GM21390 (cell line): Measurements from ENCODE around the gene KIF12.

ENCODE experiments used
- ATAC-seq: cut with Tn5 transposase; IDR thresholded peaks from one replicate; pipeline ENCODE4 v1.9.1; 2021; ENCODE audit not compliant: unreplicated experiment

KIF12 gene

GRCh38 chr9:114123031-114123977 lies 24.2 kb upstream of the KIF12 start:
- no peak for ATAC-seq

DNA sequence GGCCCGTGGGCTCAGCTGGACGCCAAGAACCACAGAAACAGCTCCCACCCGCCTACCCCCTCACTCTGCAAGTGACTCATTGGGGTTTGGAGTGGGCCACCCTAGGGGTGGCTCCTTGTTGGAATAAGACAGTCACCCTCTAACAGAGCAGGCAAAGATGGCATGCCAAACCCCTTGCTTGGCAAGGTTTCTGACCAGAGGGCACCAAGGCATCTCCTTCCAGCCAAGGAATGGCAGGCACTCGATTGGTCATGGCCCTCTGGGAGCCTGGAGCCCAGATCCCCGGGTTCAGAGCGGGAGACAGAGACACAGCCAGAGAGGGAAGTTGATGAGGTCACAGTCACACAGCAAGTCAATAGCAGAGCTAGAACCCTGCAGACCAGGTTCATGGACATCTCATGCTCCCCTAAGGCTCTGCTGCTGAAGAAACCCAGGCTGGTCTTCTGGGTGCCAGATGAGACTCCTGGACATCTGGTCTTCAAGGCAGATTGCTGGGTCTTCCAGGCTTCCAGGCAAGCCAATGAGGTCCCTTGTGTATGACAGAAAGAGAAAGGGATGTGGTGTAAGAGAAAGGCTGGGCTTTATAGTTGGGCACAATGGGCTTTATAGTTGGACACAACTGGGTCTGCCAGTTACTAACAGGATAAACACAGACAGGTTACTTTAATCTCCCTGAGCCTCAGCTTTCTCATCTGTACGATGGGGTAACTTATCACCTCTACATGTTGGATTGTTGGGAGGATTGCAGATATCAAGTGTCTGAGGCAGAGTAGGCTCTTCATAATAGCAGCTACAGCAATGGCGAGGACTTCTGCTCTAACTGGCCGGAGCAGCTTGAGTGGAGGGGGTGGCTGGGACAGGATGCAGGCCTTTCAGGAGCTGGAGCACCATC lies 23.3 kb upstream of the KIF12 start:
- no peak for ATAC-seq

- no peak for ATAC-seq
Measured at GRCh38 chr9:114121227-114122135, 22.4 kb upstream of the KIF12 start.

- ATAC-seq = no peak
Measured at GRCh38 chr9:114120192-114121014, 21.3 kb upstream of the KIF12 start.

DNA sequence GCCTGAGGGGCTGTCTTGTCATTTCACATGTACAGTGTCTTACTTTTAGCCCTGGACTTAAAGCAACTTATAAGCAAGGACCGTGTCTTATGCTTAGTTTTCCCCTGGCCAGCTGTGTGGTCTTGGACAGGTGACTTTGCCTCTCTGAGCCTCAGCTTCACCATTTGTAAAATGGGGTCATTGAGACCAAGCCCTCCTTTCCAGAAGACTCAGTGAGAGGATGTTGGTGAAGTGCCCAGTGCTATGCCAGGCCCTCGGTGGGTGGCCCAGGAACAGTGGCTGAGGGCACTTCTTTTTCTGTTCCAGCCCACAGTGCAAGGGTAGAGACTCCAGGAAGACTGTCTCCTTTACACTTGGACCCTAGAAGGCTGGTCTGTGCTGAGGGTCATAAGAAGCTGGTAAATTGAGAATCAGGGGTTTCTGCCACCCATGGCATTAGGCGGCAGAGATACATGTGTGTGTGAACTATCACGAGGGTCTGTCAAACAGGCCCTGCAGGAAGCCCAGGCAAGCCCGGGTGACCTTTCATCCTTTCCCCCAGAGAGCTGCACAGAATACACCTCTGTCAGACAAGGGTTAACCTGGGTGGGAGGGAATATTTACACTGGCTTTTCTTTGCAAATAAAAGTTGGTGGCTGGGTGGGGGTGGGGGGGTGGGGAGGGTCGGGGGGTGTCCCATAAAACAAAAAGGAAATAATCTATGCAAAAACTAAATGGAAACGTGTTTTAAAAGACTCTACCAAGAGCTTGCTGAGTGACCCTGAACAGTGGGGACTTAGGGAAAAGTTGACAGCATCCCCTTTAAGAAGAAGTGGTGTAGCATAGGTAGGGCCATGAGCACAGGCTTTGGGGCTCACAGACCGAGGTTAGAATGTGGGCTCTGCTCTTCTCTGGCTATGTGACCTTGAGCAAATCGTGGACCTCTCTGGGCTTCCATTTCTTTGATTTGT lies 20.4 kb upstream of the KIF12 start:
- no peak for ATAC-seq

DNA sequence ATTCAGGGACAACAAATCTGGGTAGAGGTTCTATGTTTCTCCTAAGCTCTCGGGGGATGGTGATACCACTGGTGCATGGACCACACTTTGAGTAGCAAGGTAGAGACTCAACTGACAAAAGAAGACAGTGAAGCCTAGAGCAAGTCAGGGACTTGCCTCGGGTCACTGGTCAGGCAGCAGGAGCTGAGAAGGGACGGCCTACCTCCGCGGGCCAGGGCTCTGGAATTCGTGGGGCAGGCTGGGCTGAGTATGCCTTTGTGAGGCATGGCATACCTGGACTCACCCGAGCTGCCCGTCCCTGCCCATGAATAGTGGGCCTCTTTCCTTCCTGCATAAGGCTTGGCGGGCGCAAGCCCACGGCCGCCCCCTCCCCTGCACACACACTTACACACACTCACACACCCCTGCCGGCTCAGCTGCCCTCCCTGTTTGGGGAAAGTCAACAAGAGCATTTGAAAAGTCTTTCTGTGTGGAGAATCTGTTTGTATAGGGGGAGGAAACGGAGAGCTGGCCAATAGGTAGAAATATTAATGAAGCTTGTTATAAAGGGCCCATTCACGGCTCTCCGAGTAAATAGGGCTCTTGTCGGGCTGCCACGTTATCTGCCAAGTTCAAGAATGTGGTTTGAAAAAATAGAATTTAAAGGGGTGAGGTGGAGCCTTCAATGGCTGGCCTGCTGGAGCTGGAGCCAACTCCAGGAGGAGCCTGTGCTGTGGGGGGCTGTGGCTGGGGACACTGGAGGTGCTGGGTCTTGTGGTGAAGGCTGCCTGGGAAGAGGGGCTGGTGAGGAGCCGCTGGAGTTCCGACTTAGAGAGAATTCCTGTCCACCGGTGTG lies 19.1 kb upstream of the KIF12 start:
- ATAC-seq = no peak

DNA sequence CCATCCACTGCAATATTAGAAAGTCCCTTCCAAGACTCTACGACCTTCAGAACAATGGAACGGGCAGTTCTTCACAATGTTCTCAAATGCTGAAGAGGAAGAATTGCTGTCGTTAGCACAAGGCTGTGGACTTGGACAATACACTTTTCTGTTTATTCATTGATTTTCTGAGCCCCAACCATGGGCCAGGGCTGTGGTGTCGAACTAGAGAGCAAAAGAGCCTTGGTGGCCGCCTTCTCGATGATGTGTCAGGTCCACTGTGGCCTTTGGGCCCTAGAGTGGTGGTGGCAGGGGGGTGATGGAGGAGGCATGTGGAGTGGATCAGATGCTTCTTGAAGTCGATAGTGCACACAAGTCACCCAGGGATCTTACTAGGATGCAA lies 18.5 kb upstream of the KIF12 start:
- ATAC-seq = no peak

DNA sequence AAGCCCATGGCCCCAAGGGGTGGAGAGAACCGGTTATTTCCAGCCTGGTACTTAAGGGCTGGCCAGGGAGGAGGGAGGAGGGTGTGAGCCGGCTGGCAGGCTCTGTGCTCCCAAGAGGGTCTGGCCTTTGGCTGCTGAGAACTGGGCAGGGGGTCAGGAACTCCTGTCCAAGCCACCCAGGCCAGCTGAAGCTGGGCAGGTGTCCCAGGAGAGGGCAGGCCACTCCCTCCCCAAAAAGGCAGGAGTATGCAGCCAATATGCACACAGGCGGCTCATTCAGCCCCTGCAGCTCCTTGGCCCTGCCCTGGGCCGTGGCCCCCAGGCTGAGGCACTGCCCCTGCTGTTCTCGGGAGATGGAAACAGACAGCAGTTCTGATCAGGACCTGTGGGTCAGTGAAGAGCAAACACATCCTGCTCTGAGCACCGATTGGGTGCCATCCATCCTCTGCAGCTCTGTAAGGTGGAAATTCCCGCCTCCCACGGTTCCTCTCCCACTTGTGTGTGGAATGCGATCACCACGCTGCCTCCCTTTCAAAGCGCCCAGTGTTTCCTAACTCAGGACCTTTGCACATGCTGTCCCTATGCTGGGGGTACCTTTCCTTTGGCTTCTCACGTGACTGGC lies 17.1 kb upstream of the KIF12 start:
- ATAC-seq = no peak

- no peak for ATAC-seq
Measured at GRCh38 chr9:114115654-114116125, 16.6 kb upstream of the KIF12 start.

DNA sequence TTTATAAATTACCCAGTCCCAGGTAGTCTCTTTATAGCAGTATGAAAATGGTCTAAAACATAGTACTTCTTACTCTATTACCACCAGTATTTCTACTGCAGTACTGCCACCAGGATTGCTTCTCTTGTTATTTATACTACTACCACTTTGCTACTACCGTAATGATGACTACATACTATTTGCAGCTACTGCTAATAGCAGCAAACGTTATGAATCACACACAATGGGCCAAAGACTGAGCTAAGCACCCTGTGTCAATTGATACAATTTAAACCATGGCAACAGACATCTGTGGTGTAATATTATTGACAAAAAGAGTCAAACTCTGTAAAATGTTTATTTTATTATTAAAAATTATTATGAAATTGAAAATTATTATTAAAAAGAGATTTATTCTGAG lies 15.3 kb upstream of the KIF12 start:
- no peak for ATAC-seq

- ATAC-seq = no peak
Measured at GRCh38 chr9:114112778-114113584, 13.9 kb upstream of the KIF12 start.

- no peak for ATAC-seq
Measured at GRCh38 chr9:114112325-114112724, 13.2 kb upstream of the KIF12 start.

- ATAC-seq = no peak
Measured at GRCh38 chr9:114110180-114110579, 11.1 kb upstream of the KIF12 start.

DNA sequence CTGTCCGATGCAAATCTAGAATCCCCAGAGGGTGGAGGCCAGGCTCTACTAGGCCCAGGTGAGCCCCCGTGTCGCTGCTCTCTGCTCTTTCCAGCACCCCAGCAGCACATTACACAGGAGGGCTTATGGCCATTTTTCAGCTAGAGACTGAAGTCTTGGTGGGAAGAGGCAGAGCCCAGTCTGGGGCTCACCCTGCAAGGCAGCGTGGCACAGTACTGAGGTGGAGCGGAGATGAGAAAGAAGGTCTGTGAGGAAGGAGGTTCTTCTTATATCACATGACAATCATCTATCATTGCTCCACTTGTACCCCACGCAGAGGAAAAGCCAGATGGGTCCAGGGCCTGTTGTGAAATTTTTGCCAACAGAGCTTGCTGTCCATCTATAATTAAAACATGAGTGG lies 10.0 kb upstream of the KIF12 start:
- no peak for ATAC-seq

GRCh38 chr9:114108016-114108833 lies 9.1 kb upstream of the KIF12 start:
- peak; percentile 81 for ATAC-seq
